NCI-H524 (cell line): ENCODE data around the gene SYK.

ENCODE experiments used
- DNase-seq, 2 experiments: peaks; one replicate each; lab custom pipeline; 2025; lab: John Stamatoyannopoulos, UW

SYK gene

DNA sequence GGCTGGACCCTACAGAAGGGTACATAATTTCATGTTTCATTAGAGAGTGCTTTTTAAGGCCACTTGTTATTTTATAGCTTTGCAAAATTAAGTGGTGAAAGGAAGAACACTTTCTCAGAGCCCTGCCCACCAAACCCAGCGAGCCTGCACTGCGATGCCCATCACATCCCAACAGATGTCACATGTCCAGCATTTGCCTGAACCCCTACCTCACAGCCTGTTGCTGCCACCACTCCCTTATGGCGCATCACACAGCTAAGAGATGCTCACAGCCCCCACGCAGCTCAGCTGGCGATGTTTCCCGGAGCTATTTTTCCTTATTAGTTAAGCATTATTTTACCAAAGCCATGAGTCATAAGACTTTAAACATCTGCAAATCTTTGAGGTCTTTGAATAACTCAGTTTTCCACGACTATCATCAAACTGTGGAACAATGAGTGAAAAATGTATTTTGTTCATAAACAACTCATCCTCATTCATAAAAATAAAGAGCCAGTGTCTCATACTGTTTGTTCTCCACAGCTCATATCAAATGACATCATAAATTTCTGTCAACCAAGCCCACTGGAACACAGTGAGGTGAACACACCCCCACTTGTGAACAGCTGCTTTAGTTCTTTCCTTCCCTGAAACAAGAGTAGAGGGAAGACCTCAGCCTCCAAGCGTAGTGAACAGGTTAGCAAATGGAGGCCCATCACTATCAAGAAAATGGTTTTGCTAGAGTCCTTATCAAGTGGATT, 104.9 kb downstream of the SYK start:
- DNase-seq = no peak

GRCh38 chr9:90907056-90907445, 105.4 kb downstream of the SYK start:
- no peak for DNase-seq

- no peak for DNase-seq
Observed at GRCh38 chr9:90907790-90908189, 106.2 kb downstream of the SYK start.

- no peak for DNase-seq
Observed at GRCh38 chr9:90909225-90909624, 107.6 kb downstream of the SYK start.

DNA sequence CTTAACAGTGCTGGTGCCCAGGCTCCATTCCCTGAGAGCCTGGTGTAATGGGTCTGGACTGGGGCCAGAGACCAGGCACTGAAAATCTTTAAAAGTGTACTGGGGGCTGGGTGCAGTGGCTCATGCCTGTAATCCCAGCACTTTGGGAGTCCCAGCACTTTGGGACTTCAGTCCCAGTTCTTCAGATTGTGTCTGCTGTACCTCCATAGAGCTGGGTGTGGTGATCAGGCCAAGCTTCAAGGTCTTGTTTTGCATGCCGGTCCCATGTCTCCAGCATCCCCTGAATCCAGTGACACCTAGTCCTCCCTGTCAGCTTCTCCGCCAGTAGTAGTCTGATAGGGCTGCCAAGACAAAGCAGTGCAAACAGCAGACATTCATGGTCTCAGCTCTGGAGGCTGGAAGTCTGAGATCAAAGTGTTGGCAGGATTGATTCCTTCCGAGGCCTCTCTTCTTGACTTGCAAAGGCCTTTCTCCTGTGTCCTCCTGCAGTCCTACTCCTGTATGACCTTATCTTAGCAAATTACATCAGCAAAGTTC, 108.2 kb downstream of the SYK start:
- DNase-seq = no peak

DNA sequence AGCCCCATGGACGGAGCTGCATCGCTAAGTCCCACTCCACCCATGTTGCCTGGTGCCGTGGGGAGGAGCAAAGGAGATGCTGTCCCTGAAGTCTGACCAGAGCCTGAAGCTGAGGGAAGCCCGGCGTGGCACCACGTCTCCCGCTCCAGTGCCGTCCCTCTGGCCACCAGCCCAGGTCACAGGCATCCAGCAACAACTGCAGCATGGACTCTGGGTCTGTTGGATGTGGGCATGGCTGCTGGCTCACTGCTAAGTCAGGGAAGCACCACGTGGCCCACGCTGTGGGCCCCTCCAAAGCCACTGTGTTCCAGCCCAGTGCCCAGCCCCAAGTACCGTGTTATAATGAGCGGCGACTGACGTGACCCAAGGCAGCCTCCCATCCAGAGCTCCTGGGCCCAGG, 112.6 kb downstream of the SYK start:
- no peak for DNase-seq

GRCh38 chr9:90914868-90915483, 113.4 kb downstream of the SYK start:
- DNase-seq = peak; percentile 60 to 81

DNA sequence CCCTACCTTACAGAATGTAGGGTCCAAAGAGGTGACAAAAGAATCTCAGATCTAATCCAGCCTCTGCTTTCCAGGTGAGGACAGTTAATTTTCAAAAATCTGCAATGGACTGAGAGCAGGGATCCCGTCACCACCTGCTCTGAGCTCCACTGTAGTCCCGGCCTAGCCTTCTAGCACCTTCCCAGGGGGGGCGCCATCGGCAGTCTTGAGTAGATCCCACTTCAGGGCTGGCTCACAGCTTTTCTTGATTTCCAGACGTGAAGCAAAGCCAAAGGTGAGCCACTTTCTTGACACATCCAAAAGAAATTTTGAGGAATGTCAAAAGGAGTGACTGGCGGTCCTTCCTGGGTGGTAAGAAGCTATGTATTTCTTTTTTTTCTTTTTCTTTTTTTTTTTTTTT, 114.1 kb downstream of the SYK start:
- DNase-seq = peak; percentile 42 to 74

DNA sequence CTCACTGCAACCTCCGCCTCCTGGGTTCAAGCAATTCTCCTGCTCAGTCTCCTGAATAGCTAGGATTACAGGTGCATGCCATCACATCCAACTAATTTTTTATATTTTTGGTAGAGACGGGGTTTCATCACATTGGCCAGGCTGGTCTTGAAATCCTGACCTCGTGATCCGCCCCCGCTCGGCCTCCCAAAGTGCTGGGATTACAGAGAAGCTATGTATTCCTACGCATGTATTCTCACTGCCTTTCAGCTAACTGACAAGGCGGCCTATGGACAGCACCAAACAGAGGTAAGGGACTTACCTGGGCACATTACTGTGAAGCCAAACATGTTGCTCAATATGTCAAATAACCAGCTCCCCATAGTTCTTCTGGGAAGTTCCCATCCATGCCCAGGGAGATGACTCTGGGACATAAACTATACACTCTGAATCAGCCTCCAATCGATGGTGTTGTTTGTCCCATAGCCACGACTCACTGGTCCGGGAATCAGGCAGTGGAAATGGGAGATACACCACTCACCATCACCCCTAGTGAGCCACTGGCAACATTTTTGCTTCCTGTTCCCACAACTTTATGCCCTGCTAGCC, 114.6 kb downstream of the SYK start:
- no peak for DNase-seq

- DNase-seq = no peak
Observed at GRCh38 chr9:90919883-90920282, 118.3 kb downstream of the SYK start.

DNA sequence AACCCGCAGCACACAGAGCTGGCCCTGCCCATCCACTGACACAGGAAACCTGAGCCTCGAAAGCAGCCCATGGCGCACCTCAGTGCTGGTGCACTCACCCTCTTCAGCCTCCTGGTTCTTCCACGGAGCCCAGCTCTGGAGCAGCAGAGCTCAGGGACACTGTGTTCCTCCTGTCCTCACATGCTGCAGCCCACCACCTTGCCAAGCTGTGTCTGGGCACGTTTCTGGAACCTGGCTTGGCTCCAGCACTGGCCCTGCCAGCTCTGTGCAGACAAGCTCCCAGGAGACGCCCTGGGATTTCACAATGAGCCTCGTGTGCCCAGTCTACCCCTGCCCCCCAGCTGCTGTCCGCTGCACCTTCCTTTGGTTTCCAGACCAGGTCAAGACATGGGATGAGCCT, 119.5 kb downstream of the SYK start:
- peak; percentile 2 to 33 for DNase-seq

DNA sequence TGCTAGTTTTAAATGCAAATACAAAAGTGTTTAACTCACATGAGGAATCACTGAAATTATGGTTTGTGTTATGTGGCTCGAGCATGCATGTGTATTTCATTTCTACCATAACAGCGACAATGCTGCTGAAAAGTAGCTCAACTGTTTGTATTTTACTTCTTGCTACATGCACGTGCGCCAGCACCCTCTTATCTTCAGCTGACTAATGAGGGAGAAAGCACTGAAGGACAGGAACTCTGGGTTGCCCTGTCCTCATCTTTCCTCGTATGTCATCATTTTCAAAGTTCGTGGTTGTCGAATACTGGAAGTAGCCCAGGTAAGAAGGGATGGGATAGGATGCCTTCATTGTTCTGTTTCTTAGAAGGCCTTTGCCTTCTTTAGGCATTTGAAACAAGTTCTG, 120.3 kb downstream of the SYK start:
- no peak for DNase-seq

DNA sequence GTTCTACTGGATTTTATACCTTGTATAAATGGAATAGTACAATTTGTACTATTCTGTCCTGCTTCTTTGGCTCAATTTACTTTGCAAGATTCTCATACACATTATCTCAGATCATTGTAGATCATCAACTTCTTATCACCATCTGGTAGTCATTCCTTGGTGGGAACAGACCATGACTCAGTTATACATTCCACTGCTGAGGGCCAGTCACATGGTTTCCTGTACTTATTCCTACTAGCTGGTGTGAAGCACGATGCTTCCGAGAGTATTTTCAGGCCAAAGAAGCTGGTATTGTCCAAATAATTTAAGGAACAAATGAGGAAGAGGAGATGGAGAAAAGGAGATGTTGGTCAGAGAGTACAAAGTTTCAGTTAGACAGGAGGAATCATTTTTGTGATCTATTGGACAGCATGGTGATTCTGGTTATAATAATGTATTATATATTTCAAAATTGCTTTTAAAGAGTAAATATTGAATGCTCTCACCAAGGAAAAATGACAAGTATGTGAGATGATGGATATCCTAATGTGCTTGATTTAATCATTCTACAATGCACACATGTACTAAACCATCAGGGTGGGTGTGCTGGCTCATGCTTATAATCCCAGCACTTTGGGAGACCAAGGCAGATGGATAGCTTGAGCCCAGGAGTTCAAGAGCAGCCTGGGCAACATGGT, 124.1 kb downstream of the SYK start:
- no peak for DNase-seq

DNA sequence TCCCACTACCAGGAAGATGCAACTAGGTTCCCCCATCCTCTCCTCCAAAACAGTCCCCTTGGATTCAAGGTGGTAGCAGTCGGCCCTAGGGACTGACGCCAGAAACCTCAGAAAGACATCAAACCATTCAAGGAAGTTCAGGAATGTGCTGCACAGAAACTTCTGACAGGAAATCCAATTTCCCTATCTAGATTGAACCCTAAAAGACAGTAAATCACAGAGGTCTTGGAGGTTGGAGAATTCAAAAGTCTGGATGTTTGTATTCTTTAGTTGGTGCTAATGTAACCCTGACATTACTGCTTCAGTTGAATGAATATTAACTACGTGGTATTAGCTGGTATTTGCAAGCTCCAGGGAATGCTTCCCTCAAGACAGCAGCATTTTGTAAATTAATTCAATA, 125.3 kb downstream of the SYK start:
- no peak for DNase-seq

DNA sequence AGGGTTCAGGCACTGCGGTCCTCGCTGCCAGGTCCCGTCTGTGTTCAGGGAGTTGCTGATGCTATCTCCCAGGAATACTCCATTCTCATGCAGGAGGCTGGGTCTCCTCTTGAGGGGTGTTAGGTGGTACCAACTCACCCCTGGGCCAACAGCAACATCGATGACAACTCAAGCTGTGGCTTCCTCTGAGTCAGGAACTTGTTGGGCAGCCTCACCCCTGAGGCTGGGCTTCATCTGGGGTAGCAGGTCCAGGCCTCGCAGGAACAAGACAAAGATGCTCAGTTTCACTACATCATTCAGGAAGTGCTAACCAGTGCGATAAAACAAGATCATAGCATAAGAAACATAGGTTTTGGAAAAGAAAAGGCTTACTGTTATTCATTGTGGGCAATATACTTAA, 125.9 kb downstream of the SYK start:
- no peak for DNase-seq

DNA sequence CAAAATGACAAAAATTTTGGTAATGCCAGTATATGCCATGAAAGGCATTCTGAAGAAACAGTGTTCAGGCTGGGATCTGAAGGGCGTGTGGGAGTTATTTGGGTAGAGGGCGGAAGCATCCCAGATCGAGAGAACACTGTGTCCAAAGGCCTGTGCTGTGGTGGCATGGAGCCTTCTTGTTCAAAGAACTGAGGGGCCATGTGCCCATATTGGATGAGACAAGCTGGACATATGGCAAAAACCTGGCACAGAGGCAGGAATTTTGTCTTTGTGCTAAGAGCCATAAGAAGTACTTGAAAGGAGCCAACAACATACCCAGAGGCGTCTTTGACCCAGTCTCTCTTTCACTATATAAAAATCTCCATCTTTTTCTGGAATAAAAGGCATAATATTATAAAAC, 128.0 kb downstream of the SYK start:
- DNase-seq = peak; percentile 14 to 55

DNA sequence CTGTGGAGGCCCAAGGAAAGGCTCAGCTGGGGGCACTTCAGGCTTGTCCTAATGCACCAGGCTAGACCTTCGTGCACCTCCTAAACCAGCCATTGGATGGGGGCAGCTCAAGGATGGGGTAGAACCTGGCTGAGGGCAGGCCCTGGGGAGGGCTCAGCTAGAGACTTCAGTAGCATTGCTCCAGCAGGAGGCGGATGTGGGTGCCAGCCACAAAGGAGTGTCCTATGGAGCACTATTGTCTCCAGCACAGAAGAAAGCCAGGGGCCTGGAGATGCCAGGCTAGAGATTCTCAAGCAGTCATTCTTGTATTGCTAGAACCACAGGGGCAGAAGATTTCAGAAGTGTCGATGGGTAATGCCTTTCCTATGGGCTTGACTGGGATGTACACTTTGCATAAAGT, 131.8 kb downstream of the SYK start:
- no peak for DNase-seq

- no peak for DNase-seq
Observed at GRCh38 chr9:90939351-90939750, 137.7 kb downstream of the SYK start.

DNA sequence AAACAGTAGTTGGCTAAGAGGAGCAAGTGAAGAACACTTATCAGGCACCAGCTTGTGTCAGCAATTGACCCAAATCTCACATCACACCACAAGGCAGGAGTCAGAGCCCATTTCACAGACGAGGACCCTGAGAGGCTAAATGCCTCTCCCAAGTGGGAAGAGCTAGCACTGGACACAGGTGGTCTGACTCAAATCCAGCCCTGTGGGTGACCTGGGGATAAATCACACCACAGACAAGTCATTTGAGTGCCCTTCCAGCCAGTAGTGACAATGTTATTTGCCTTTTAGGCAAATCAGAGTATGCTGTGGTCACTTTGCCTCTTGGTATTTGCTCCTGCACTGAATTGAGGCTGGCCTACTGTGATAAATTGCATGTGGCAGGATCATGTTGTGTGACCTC, 138.7 kb downstream of the SYK start:
- DNase-seq = no peak

DNA sequence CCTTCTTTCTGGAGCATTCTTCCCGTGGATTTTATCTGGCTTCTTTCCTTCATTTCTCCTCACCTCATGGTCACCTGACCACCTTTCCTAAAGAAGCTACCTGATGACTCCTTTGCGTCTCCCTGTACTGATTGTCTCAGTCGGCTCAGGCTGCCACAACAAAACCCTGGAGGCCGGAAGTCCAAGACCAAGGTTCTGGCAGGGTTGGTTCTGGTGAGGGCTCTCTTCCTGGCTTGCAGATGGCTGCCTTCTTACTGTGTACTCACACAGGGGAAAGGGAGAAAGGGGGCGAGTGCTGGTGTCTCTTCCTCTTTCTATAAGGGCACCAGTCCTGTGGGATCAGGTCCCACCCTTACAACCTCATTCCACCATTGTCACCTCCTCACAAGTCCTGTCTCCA, 140.0 kb downstream of the SYK start:
- no peak for DNase-seq

- DNase-seq = no peak
Observed at GRCh38 chr9:90942555-90942954, 140.9 kb downstream of the SYK start.

DNA sequence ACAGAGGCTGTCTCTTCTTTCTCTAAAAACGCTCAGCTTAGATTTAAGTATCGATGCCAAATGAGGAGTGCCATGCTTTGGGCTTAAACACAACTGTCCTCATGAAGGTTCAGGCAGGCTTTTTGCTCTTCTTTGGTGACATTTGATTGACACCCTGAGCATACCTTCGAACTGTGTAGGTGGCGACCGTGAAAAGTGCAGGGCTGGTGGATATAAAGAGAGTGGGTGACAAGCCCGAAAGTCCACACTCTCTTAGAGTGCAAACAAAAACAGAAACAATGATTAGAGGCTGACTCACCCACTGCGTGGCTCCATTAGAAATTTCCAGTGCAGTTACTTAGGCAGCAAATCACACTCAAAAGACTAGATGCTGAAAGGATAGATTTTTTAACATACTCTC, 141.7 kb downstream of the SYK start:
- DNase-seq = no peak

GRCh38 chr9:90945336-90945735, 143.7 kb downstream of the SYK start:
- no peak for DNase-seq
